Hepatocyte (in vitro differentiated cells): ENCODE measurements around the gene MPST. TPM values are rescaled to one million over a fixed set of nuclear protein-coding genes. Genes with fewer than 3 reads are reported as not detected.

ENCODE experiments used
- DNase-seq: peaks from one replicate; pipeline ENCODE4 v3.0.0-alpha.2; 2016; ENCODE audit warnings: low spot score
- H2AFZ ChIP-seq: fragments of 200-600 bp; sonication (generic); 2 replicates; pipeline ENCODE4 v1.6.0; 2016; ENCODE audit warnings: antibody characterized with exemption, mild to moderate bottlenecking
- H3K27ac ChIP-seq: fragments of 200-600 bp; sonication (generic); 2 replicates; pipeline ENCODE4 v1.5.1; 2016; ENCODE audit warnings: mild to moderate bottlenecking
- H3K27me3 ChIP-seq: fragments of 200-600 bp; sonication (generic); 2 replicates; pipeline ENCODE4 v1.6.1; 2016
- H3K36me3 ChIP-seq: fragments of 200-600 bp; sonication (generic); replicated peaks from 2 replicates; pipeline ENCODE4 v1.5.1; 2016; ENCODE audit warnings: low read depth; ENCODE audit not compliant: insufficient read depth
- H3K4me1 ChIP-seq: fragments of 200-600 bp; sonication (generic); 2 replicates; pipeline ENCODE4 v1.5.1; 2016; ENCODE audit warnings: mild to moderate bottlenecking, moderate library complexity; ENCODE audit not compliant: insufficient read depth
- H3K4me2 ChIP-seq: fragments of 200-600 bp; sonication (generic); 2 replicates; pipeline ENCODE4 v1.6.0; 2016
- H3K4me3 ChIP-seq: fragments of 200-600 bp; sonication (generic); 2 replicates; pipeline ENCODE4 v1.5.1; 2016; ENCODE audit warnings: mild to moderate bottlenecking
- H3K79me2 ChIP-seq: fragments of 200-600 bp; sonication (generic); 2 replicates; pipeline ENCODE4 v1.6.0; 2017; ENCODE audit warnings: mild to moderate bottlenecking
- H3K9me2 ChIP-seq: fragments of 200-600 bp; sonication (generic); replicated peaks from 2 replicates; pipeline ENCODE4 v1.6.0; 2017; ENCODE audit warnings: mild to moderate bottlenecking; ENCODE audit not compliant: insufficient read depth
- H3K9me3 ChIP-seq: fragments of 200-600 bp; sonication (generic); 2 replicates; pipeline ENCODE4 v1.5.1; 2016; ENCODE audit warnings: low read depth, mild to moderate bottlenecking
- H4K20me1 ChIP-seq: fragments of 200-600 bp; sonication (generic); 2 replicates; pipeline ENCODE4 v1.6.0; 2016; ENCODE audit warnings: mild to moderate bottlenecking; ENCODE audit not compliant: insufficient read depth, poor library complexity, severe bottlenecking
- CTCF ChIP-seq: fragments of 200-600 bp; sonication (generic); IDR thresholded peaks from 2 replicates; pipeline ENCODE4 v1.5.1; 2016; ENCODE audit warnings: antibody characterized with exemption, mild to moderate bottlenecking; ENCODE audit not compliant: poor library complexity
- EZH2 ChIP-seq: fragments of 200-600 bp; sonication (generic); IDR thresholded peaks from 2 replicates; pipeline ENCODE4 v1.6.1; 2016; ENCODE audit warnings: antibody characterized with exemption, mild to moderate bottlenecking, borderline replicate concordance
- EZH2phosphoT487 ChIP-seq: fragments of 200-600 bp; sonication (generic); IDR thresholded peaks from one replicate; pipeline ENCODE4 v1.6.1; 2018; ENCODE audit warnings: antibody characterized with exemption, mild to moderate bottlenecking, low read depth, moderate library complexity; ENCODE audit not compliant: unreplicated experiment, severe bottlenecking
- WGBS: methylation state at CpG from one replicate; pipeline ENCODE4 v1.1.6; 2016; ENCODE audit warnings: low lambda C conversion rate; ENCODE audit errors: missing lambda C conversion rate; 5-methylcytosine and 5-hydroxymethylcytosine counted together
- polyA plus RNA-seq: library from polyadenylated mRNA; unstranded; fragments of >200 nt; fragmentation: Nextera tagmentation; extraction: Ambion mirVana; gene quantifications from 2 replicates; pipeline ENCODE4 v1.2.1, GENCODE V29; 2016
- total RNA-seq: library from RNA; depleted of rRNA; stranded (reverse); fragments of >200 nt; gene quantifications from 2 replicates; pipeline ENCODE4 v1.2.3, GENCODE V29; 2014

Gene MPST
- total and polyA plus RNA-seq, 2 experiments from 2014 or later = 136 to 193 TPM

GRCh38 chr22:37007651-37008050, 11.9 kb upstream of the MPST start:
- DNase-seq = no peak
- no peak overlapping the region for H2AFZ ChIP-seq
- H3K27ac ChIP-seq = no peak overlapping the region
- TF ChIP-seq CTCF (no peak), EZH2 (no peak), EZH2phosphoT487 (no peak)
- no peaks in the 10 kb centered on the region for H3K79me2 ChIP-seq
- H3K36me3 ChIP-seq = no peaks in the 10 kb centered on the region
- no peaks in the 10 kb centered on the region for H3K9me2 ChIP-seq
- H3K4me2 ChIP-seq = no peak overlapping the region
- WGBS = 39% methylated on average over 2 of the region's 2 CpGs
- H4K20me1 ChIP-seq = no peaks in the 10 kb centered on the region
- H3K9me3 ChIP-seq = no peaks in the 10 kb centered on the region
- no peaks in the 10 kb centered on the region for H3K27me3 ChIP-seq
- H3K4me3 ChIP-seq = no peak overlapping the region
- H3K4me1 ChIP-seq = no peaks in the 10 kb centered on the region

- no peak overlapping the region for H2AFZ ChIP-seq
- TF ChIP-seq CTCF = no peak
- TF ChIP-seq EZH2 = no peak
- TF ChIP-seq EZH2phosphoT487 = no peak
- no peak for DNase-seq
- H3K9me2 ChIP-seq = no peaks in the 10 kb centered on the region
- no peak overlapping the region for H3K27ac ChIP-seq
- H3K4me2 ChIP-seq = no peak overlapping the region
- no peaks in the 10 kb centered on the region for H3K4me1 ChIP-seq
- H3K9me3 ChIP-seq = no peaks in the 10 kb centered on the region
- H3K27me3 ChIP-seq = no peaks in the 10 kb centered on the region
- WGBS = 86% methylated on average over 2 of the region's 2 CpGs
- no peaks in the 10 kb centered on the region for H3K79me2 ChIP-seq
- no peaks in the 10 kb centered on the region for H4K20me1 ChIP-seq
- H3K4me3 ChIP-seq = no peak overlapping the region
- H3K36me3 ChIP-seq = no peaks in the 10 kb centered on the region
Measured at GRCh38 chr22:37008365-37008764, 11.2 kb upstream of the MPST start.

- no peak overlapping the region for H3K4me2 ChIP-seq
- no peaks in the 10 kb centered on the region for H3K79me2 ChIP-seq
- H3K27me3 ChIP-seq = no peaks in the 10 kb centered on the region
- no peaks in the 10 kb centered on the region for H3K36me3 ChIP-seq
- no peak overlapping the region for H3K4me3 ChIP-seq
- no peaks in the 10 kb centered on the region for H4K20me1 ChIP-seq
- no peak overlapping the region for H2AFZ ChIP-seq
- H3K9me3 ChIP-seq = no peaks in the 10 kb centered on the region
- no peaks in the 10 kb centered on the region for H3K4me1 ChIP-seq
- H3K27ac ChIP-seq = no peak overlapping the region
- no peak for TF ChIP-seq EZH2
- DNase-seq = no peak
- H3K9me2 ChIP-seq = no peaks in the 10 kb centered on the region
- WGBS = 100% methylated on average over 2 of the region's 2 CpGs
Measured at GRCh38 chr22:37009490-37009889, 10.1 kb upstream of the MPST start.

GRCh38 chr22:37010174-37010573, 9.4 kb upstream of the MPST start:
- Histone ChIP-seq H3K9me2 (no peaks in the 10 kb centered on the region), H2AFZ (no peak overlapping the region), H4K20me1 (no peaks in the 10 kb centered on the region), H3K27ac (no peak overlapping the region), H3K27me3 (no peaks in the 10 kb centered on the region), H3K79me2 (no peaks in the 10 kb centered on the region), H3K4me3 (no peak overlapping the region), H3K4me1 (peaks cover 3% of the 10 kb centered on the region), H3K4me2 (no peak overlapping the region), H3K9me3 (no peaks in the 10 kb centered on the region), H3K36me3 (no peaks in the 10 kb centered on the region)
- WGBS = 88% methylated on average over 4 of the region's 4 CpGs
- TF ChIP-seq EZH2phosphoT487 (no peak), CTCF (no peak), EZH2 (no peak)
- DNase-seq = no peak
